Astrocyte (in vitro differentiated cells and primary cell): ENCODE measurements around the gene ACSF2.
"Not testable (repeated sequence)": the region's sequence is repeated elsewhere in the genome, so short reads cannot be mapped to it uniquely, and the experiment has no call there.

Source experiments
- EZH2 ChIP-seq: IDR thresholded peaks from 2 replicates; pipeline ENCODE4 v1.6.1; 2012; ENCODE audit warnings: mild to moderate bottlenecking, low read length, inconsistent platforms; ENCODE audit not compliant: insufficient read depth
- TF ChIP-seq, protein P1 (sequence below): IDR thresholded peaks from 2 replicates; pipeline ENCODE4 v1.5.1; 2011; ENCODE audit warnings: low read depth, mild to moderate bottlenecking, inconsistent platforms, low read length, moderate library complexity; ENCODE audit not compliant: insufficient read depth

DNA sequence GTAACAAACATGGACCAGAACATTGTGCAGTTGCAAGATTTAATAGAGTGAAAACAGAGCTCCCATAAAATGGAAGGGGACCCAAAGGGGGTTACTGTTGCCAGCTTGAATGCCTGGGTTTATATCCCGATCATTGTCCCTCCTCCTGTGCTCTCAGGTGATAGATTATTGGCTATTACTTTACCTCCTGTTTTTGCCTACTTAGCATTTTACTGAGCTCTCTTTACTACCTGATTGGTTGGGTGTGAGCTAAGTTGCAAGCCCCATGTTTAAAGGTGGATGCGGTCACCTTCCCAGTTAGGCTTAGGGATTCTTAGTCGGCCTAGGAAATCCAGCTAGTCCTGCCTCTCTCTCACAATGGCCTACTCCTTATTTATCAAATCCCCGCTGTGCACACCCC, 20.7 kb upstream of the ACSF2 start:
- TF ChIP-seq, protein P1, sequence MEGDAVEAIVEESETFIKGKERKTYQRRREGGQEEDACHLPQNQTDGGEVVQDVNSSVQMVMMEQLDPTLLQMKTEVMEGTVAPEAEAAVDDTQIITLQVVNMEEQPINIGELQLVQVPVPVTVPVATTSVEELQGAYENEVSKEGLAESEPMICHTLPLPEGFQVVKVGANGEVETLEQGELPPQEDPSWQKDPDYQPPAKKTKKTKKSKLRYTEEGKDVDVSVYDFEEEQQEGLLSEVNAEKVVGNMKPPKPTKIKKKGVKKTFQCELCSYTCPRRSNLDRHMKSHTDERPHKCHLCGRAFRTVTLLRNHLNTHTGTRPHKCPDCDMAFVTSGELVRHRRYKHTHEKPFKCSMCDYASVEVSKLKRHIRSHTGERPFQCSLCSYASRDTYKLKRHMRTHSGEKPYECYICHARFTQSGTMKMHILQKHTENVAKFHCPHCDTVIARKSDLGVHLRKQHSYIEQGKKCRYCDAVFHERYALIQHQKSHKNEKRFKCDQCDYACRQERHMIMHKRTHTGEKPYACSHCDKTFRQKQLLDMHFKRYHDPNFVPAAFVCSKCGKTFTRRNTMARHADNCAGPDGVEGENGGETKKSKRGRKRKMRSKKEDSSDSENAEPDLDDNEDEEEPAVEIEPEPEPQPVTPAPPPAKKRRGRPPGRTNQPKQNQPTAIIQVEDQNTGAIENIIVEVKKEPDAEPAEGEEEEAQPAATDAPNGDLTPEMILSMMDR, result not testable (repeated sequence)
- not testable (repeated sequence) for TF ChIP-seq EZH2
